ENCODE data around the gene SIRT3.

GRCh38 chr11:276219-276618 is 40.1 kb upstream of the SIRT3 start:
- TF ChIP-seq POU6F1 (CRISPR knock-in tag; IDR thresholded peaks at IDR 0.05; ENCODE audit: borderline replicate concordance, low read depth) (no peak), ISL1 (CRISPR knock-in tag; IDR thresholded peaks at IDR 0.05) (no peak), ZNF70 (CRISPR knock-in tag; IDR thresholded peaks at IDR 0.05) (no peak), PPARA (CRISPR knock-in tag; IDR thresholded peaks at IDR 0.05; ENCODE audit: borderline replicate concordance) (no peak), CREB5 (CRISPR knock-in tag; IDR thresholded peaks at IDR 0.05; ENCODE audit: low read depth) (no peak), ZC3H10 (CRISPR knock-in tag; IDR thresholded peaks at IDR 0.05) (no peak), PATZ1 (CRISPR knock-in tag; IDR thresholded peaks at IDR 0.05; ENCODE audit: borderline replicate concordance) (no peak)

Measured in SK-N-SH treated with all-trans-retinoic acid at 6 μM for 48 hours (cell line).